ENCODE results near the gene GNAI3. TPM values are rescaled to one million over a fixed set of nuclear protein-coding genes. Genes with fewer than 3 reads are reported as not detected.
"Not testable (repeated sequence)": the region's sequence is repeated elsewhere in the genome, so short reads cannot be mapped to it uniquely, and the experiment has no call there.

Gene GNAI3
- total RNA-seq, 6 experiments from 2014 or later: 10.6 to 11.7 (median 11.2) TPM

- H3K27ac Mint-ChIP-seq: no peak overlapping the region
- DNase-seq: no peak
- H3K36me3 Mint-ChIP-seq (ENCODE audit: low read depth): 0 out of 2 replicates have a peak, but pooled peaks cover 9% of the 10 kb centered on the region
- H3K4me1 Mint-ChIP-seq (ENCODE audit: low read depth): peaks cover 24% of the 10 kb centered on the region
- no peaks in the 10 kb centered on the region; the same call in 1 of the 2 replicates for H3K27me3 Mint-ChIP-seq (ENCODE audit: insufficient read depth)
- TF ChIP-seq, protein P1, sequence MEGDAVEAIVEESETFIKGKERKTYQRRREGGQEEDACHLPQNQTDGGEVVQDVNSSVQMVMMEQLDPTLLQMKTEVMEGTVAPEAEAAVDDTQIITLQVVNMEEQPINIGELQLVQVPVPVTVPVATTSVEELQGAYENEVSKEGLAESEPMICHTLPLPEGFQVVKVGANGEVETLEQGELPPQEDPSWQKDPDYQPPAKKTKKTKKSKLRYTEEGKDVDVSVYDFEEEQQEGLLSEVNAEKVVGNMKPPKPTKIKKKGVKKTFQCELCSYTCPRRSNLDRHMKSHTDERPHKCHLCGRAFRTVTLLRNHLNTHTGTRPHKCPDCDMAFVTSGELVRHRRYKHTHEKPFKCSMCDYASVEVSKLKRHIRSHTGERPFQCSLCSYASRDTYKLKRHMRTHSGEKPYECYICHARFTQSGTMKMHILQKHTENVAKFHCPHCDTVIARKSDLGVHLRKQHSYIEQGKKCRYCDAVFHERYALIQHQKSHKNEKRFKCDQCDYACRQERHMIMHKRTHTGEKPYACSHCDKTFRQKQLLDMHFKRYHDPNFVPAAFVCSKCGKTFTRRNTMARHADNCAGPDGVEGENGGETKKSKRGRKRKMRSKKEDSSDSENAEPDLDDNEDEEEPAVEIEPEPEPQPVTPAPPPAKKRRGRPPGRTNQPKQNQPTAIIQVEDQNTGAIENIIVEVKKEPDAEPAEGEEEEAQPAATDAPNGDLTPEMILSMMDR (IDR thresholded peaks at IDR 0.05): no peak
- no peaks in the 10 kb centered on the region for H3K9me3 Mint-ChIP-seq
- no peak overlapping the region for H3K4me3 Mint-ChIP-seq
Observed at GRCh38 chr1:109657970-109658369, 109.6 kb downstream of the GNAI3 start.

DNA sequence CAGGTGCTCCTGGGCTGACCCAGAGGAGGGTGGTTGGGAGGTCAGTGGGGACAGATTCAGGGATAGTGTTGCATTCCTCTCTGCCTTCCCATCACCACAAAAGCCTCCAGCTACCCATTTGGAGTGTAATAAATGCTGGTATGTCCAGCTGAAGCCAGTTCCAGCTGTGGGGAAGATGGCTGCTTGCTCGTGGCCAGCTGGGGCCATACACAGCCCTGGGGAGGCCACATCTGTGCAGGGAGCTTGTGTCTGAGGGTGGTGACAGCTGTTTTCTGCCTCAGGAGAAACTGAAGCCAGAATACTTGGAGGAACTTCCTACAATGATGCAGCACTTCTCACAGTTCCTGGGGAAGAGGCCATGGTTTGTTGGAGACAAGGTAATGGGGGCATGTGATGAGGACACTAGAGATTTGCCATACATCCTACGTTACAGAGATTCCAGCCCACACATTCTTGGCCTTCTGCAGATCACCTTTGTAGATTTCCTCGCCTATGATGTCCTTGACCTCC lies 110.2 kb downstream of the GNAI3 start:
- no peaks in the 10 kb centered on the region for H3K9me3 Mint-ChIP-seq
- H3K36me3 Mint-ChIP-seq (ENCODE audit: low read depth): 0 out of 2 replicates have a peak, but pooled peaks cover 9% of the 10 kb centered on the region
- no peak for DNase-seq
- no peak overlapping the region for H3K27ac Mint-ChIP-seq
- no peaks in the 10 kb centered on the region; the same call in 1 of the 2 replicates for H3K27me3 Mint-ChIP-seq (ENCODE audit: insufficient read depth)
- H3K4me1 Mint-ChIP-seq (ENCODE audit: low read depth): peaks cover 23% of the 10 kb centered on the region
- TF ChIP-seq, protein P1 (IDR thresholded peaks at IDR 0.05): no peak
- H3K4me3 Mint-ChIP-seq: no peak overlapping the region

- DNase-seq: no peak
- Mint-ChIP-seq H3K9me3 (no peaks in the 10 kb centered on the region), H3K36me3 (ENCODE audit: low read depth) (0 out of 2 replicates have a peak, but pooled peaks cover 9% of the 10 kb centered on the region), H3K4me3 (no peak overlapping the region), H3K27me3 (ENCODE audit: insufficient read depth) (no peaks in the 10 kb centered on the region; the same call in 1 of the 2 replicates), H3K27ac (no peak overlapping the region), H3K4me1 (ENCODE audit: low read depth) (peaks cover 26% of the 10 kb centered on the region)
- TF ChIP-seq, protein P1 (IDR thresholded peaks at IDR 0.05): no peak
Observed at GRCh38 chr1:109659145-109659544, 110.7 kb downstream of the GNAI3 start.

- Mint-ChIP-seq H3K9me3 (no peaks in the 10 kb centered on the region), H3K4me1 (ENCODE audit: low read depth) (peaks cover 30% of the 10 kb centered on the region), H3K36me3 (ENCODE audit: low read depth) (0 out of 2 replicates have a peak, but pooled peaks cover 9% of the 10 kb centered on the region), H3K4me3 (no peak overlapping the region), H3K27ac (no peak overlapping the region), H3K27me3 (ENCODE audit: insufficient read depth) (no peaks in the 10 kb centered on the region; the same call in 1 of the 2 replicates)
- TF ChIP-seq, protein P1 (IDR thresholded peaks at IDR 0.05): no peak
- DNase-seq: no peak
Observed at GRCh38 chr1:109659997-109660690, 111.7 kb downstream of the GNAI3 start.

DNA sequence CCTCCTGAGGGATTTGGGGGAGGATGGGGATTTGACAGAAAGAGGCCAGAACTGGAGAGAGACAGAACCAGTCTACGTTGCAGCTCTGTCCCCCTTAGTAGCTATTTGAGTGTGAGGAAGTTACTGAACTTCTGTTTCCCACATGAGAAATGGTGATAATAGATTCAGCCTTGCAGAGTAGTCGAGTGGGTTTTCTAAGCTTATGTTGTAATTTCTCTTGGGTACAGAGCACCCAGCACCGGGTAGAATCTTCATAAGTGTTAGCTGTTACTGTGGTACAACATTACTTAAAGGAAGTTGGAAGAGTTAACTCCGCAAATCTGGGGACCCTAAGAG lies 112.2 kb downstream of the GNAI3 start:
- peaks cover 25% of the 10 kb centered on the region for H3K4me1 Mint-ChIP-seq (ENCODE audit: low read depth)
- not testable (repeated sequence) for H3K36me3 Mint-ChIP-seq (ENCODE audit: low read depth); DNase-seq; H3K9me3 Mint-ChIP-seq; H3K27ac Mint-ChIP-seq; H3K4me3 Mint-ChIP-seq; H3K27me3 Mint-ChIP-seq (ENCODE audit: insufficient read depth)

- Mint-ChIP-seq H3K36me3 (ENCODE audit: low read depth) (0 out of 2 replicates have a peak, but pooled peaks cover 9% of the 10 kb centered on the region), H3K27ac (no peak overlapping the region), H3K9me3 (no peaks in the 10 kb centered on the region), H3K4me3 (no peak overlapping the region), H3K27me3 (ENCODE audit: insufficient read depth) (no peaks in the 10 kb centered on the region; the same call in 1 of the 2 replicates), H3K4me1 (ENCODE audit: low read depth) (peaks cover 20% of the 10 kb centered on the region)
- TF ChIP-seq, protein P1 (IDR thresholded peaks at IDR 0.05): no peak
- no peak for DNase-seq
Observed at GRCh38 chr1:109661391-109661790, 113.0 kb downstream of the GNAI3 start.

Measured in HFFc6 (cell line).